Stimulated activated CD4-positive, alpha-beta T cell treated with anti-CD3 and anti-CD28 coated beads, Interleukin-12 subunit alpha, Interleukin-12 subunit beta, amount 100 ng/mL, for 48 hours (primary cell): ENCODE results near the gene TXNDC2.
"Not testable (repeated sequence)": the region's sequence is repeated elsewhere in the genome, so short reads cannot be mapped to it uniquely, and the experiment has no call there.

Experiments
- DNase-seq, 3 donors: peaks; one replicate each; pipeline ENCODE4 v3.0.0-alpha.2; 2020; ENCODE audit warnings: low read depth in 2 of 3, low spot score in 1 of 3

Gene TXNDC2

DNA sequence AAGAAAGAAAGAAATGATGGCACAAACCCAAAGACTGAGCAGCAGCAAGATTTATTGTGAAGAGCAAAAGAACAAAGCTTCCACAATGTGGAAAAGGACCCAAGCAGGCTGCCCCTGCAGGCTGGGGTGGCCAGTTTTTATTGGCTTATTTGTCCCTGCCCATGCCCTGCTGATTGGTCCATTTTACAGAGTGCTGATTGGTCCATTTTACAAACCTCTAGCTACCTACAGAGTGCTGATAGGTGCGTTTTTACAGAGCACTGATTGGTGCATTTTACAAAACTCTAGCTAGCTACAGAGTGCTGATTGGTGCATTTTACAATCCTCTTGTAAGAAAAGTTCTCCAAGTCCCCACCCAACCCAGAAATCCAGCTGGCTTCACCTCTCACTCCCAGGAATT, 26.5 kb downstream of the TXNDC2 start:
- DNase-seq: not testable (repeated sequence)

- no peak for DNase-seq
Measured at GRCh38 chr18:9913151-9913525, 27.4 kb downstream of the TXNDC2 start.

- peak; percentile 83 to 89 (median 83) for DNase-seq
Measured at GRCh38 chr18:9913526-9914333, 28.0 kb downstream of the TXNDC2 start, which contains the start of gene VAPA. VAPA (plus strand) TSS chr18:9914016; CDS start chr18:9914257, 241 bp downstream.

DNA sequence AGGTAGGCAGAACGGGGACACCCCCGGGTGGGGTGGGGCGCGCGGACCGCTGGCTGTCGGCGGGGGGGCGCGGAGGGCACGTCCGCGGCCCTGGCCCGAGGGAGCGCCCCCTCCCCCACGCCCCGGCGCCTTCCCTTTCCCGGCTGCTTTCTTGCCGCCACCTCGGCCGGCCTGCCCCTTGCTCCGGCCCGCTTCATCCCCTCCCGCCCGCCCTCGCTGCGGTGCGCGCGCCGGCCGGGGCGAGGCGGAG, 28.5 kb downstream of the TXNDC2 start:
- no peak for DNase-seq

DNA sequence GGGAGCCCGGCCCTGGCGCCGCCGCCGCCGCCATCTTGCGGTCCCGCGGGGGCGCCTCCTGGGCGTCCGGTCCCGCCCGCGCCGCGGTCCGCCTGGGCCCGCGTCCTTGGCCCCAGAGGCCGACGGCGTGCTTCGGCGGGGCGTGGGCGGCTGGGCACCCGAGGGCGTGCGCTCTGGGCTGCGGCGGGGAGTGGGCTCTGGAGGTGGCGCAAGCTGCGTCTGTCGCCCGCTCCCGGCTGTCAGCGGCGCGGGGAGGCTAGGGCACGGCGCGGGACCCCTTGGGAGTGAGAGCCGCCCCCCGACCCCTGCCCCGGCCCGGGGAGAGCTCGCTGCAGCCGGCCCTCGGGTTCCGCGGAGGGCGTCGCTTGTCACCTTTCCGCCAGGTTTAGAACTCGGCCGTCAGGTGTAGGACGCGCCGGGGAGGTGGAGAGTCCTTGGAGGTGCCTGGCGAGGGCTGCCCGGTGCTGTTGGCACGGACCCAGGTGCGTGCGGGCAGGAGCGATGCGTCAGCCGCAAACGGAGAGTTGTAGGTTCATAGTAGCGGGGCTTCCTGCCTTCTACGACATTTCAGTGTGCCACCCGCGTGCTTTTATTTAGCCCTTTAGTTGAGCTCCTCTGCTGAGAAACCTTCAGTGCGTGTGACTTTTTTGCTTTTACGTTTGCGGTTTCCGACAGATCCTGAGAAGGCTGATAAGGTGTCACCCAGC, 29.0 kb downstream of the TXNDC2 start:
- peak; percentile 58 to 71 (median 62) for DNase-seq

DNA sequence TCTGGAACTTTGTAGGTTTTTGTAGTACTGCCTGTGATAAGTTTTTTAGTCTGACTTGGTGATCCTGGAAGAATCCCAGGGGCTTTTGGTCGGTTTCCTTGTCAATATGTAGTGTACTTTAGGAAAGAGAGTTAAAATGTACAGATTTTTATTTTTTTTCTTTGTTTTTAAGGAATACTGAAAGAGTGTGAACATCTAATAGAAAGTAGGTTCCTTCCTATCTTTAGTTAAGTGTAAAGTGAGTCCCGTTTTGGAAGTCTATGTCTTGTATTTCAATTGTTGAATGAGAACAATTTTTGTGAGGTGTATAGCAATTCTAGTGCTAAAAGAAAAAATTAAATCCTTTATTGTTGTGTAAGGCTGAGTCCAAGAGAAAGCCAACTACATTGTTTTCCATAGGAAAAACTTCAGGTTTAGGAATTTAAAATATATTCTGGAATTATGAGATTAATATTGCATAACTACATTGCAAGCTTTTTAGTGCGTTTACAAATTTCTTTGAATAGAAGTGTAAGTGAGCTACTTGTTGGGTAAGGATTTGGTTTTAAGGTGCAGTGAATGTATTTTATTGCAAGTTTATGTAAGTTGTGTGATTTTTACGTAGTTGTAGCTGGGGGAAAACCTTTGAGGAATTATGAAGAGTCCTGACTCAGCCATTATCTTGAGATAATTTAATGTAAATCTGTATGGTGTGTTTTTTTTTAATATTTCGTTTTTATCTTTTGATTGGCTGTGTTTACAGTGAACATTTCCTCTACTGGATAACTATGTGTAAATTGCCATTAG, 29.7 kb downstream of the TXNDC2 start:
- DNase-seq: no peak

DNA sequence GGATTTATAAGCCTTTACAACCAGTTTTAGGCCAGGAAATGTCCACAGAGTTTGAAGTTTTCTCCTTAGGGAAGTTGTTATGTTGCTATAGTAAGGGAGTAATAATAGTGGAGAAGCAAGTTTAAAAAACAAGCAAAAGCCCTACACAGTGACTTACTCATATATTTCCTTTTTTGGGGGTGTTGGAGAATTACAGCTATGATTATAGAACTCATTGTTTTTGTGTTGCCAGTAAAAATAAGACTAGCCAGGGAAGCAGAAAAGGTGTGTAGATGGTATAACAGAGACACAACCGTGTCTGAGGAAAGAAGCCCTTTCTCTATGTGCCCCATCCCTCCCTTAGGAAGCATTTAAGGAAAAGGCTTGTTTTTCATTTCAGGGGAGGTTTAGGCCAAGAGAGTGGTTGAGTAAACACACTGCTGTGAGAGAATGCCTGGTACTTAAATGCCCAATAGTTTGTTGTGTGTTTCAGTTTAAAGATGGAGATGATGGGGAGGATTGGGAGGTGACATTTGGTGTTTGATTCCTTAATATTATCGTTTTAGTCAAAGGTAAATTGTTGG, 30.4 kb downstream of the TXNDC2 start:
- no peak for DNase-seq

DNA sequence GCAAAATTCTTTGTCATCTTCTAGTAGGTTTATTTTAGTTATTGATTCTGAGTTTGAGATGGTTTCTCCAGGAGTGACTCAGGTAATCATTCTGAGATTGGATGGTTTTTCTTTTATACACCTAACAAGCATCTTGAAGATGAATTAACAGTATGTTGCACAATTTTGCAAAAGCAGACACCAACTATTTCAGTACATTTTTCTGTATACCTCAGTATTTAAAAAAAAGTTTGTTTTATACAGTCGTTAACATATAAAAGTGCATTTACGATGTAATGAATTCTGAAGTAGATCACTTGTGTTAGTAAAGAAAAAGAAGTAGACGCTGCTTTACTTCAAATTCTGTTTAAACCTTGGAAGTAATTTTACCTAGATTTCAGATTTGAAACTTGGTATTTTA, 31.0 kb downstream of the TXNDC2 start:
- no peak for DNase-seq

GRCh38 chr18:9918016-9918680, 32.4 kb downstream of the TXNDC2 start:
- no peak for DNase-seq

DNA sequence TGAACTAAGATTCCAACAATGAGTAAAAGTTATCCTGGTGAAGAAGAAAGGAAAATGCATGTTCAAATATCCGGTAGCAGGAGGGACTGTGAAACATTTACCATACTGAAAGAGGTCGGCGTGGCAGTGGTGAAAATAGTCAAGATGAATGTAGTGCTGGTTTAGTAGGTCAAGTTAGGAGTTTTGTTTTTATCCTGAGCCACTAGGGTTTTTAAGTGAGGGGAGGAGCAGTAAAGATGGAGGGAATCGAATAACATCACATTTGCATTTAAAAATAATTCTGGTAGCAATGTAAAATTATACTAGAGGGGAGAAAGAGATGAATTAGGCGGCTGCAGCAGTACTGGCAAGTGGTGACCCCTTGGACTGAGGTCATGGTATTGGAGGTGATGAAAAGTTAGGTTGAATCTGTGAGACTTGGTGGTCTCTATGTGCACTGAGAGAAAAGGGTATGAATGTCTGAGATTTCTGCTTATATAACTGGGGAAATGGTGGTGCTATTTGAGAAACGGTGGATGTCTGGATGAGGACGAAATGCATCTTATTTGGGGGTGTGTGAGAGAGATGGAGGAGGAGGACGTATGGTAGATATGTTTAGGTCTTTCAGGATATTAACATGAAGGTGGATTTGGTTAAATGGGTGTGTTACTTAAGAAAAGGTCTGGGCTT, 33.9 kb downstream of the TXNDC2 start:
- no peak for DNase-seq

- DNase-seq: no peak
Measured at GRCh38 chr18:9922592-9923311, 37.0 kb downstream of the TXNDC2 start.

GRCh38 chr18:9924371-9924943, 38.7 kb downstream of the TXNDC2 start:
- no peak for DNase-seq

DNA sequence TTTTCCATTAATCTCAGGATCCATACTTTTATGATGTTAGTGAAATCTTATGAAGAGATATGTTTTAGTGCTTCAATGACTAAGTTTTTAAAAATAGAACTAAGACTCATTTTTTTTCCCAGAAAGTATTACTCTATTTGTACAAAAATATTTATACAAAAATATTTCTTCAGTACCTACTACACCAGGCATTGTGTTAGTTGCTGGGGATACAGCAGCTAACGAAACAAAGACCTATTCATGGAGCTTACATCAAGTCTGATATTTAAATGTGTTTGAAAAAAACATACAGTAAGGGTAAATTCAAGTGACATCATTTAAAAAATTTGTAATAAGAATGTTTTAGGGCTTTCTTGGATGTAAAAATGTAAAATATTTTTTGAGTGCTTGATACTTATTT, 39.6 kb downstream of the TXNDC2 start:
- no peak for DNase-seq

- DNase-seq: no peak
Measured at GRCh38 chr18:9925795-9926194, 40.0 kb downstream of the TXNDC2 start.

DNA sequence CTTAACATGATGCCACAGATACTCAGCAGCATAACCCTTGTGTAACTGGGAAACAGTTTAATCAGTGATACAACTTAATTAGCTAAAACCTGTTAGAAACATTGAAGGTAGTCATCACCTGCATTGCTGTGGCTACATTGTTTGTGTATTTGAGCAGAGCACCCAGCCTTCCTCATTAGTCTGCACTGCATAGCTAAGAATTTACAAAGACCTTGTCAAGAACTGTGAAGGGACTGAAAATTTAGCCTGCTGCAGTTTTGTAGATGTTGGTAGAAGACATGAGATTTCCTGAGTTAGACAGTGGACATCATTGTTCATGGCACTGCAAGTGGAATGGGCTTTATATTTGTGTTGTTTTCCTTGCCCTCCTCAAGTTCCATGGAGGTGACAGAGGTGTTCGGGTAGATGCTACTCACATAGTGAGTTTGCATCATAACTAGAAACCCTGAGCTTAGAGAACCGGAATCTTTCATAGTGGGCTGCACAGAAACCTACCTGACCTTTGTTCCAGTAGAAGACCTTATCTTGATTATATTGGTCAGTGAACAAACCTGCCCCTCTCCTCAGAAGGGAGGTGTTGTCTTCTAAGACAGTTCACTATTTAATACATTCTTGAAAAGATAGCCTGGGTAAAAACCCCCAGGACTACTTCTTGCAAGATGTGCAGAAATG, 40.6 kb downstream of the TXNDC2 start:
- DNase-seq: no peak

GRCh38 chr18:9926977-9927376, 41.2 kb downstream of the TXNDC2 start:
- DNase-seq: no peak

GRCh38 chr18:9927392-9928063, 41.8 kb downstream of the TXNDC2 start:
- DNase-seq: no peak

- DNase-seq: no peak
Measured at GRCh38 chr18:9928646-9929259, 43.0 kb downstream of the TXNDC2 start.
